ELF-1 (cell line): Measurements from ENCODE around the gene MSTO1.
"Not testable (repeated sequence)": the region's sequence is repeated elsewhere in the genome, so short reads cannot be mapped to it uniquely, and the experiment has no call there.

Experiments used
- DNase-seq: peaks from one replicate; pipeline ENCODE4 v3.0.0-alpha.2; 2016; ENCODE audit warnings: low read depth, low spot score

Gene MSTO1

DNA sequence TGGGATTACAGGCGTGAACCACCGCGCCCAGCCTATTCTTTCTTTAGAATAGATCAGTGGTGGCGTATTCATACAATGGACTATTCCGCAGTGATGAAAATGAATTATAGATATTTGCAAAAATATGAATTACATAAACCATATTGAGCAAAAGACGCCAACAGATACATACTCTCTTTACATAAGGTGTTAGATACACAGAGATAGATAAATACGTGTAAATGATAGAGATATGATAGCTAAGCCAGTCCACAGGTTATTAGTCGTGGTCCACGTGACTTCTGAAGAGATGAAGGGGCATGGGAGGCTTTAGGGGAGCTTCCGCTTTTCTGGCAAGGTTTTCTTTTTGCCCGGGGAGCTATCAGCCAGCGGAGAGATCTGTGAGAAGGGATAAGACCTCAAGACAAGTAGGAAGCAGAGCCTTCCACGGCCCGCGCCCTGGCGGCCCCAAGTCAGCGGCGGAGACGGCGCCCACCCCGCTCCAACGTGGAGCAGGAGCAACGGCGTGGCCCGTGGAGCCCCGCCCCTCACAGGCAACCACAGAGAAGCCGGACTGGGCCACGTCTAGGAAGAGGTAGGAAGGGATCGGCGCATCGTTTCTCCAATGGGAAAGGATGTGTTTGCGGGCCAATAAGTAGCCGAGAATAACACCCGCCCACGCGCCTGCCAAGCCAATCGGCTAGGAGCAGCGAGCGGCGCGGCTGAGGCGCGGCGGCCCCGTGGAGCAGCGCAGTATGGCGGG lies at the start of gene MSTO1:
Gene MSTO1 (plus strand): TSS at position 704 of the 742 bp plus-strand sequence. CDS start 31 bp downstream, at position 735.
- DNase-seq = peak; percentile 98

DNA sequence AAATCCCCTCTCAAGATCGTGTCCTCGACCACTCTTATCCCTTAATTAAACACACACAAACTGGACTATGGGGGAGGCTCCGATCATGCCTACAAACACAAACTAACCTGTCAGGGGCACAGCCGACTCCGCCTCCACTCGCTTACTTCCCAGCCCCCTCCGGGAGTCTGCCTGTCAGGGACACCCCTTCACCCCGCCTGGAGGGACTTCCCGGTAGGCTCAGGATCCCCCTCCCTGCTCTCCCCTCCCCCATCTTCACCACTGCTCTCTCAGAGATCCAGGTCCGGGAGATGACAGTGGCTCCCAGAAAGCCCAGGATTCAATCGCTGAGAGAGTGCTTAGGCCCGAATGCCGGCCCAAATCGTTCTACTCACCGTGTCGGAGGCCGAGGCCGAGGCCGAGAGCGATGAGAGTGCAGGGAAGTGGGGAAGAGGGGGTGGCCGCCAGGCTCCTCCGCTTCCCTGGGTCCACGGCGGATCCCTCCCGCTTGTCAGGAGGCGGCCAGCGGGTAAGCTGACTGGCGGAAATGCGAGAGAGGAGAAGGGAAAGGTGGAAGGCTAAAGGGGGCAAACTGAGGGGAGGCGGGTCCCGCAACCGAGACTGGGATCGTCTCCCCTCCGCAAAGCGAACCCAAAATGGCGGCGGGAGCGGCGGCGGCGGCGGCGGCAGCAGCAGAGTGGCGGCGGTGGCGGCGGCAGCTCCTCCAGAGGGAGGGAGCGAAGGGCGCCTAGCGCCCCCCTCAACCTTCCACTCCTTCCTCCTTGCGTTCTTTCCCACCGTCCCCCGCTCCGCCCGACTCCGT lies 48.0 kb upstream of the MSTO1 start:
- not testable (repeated sequence) for DNase-seq

DNA sequence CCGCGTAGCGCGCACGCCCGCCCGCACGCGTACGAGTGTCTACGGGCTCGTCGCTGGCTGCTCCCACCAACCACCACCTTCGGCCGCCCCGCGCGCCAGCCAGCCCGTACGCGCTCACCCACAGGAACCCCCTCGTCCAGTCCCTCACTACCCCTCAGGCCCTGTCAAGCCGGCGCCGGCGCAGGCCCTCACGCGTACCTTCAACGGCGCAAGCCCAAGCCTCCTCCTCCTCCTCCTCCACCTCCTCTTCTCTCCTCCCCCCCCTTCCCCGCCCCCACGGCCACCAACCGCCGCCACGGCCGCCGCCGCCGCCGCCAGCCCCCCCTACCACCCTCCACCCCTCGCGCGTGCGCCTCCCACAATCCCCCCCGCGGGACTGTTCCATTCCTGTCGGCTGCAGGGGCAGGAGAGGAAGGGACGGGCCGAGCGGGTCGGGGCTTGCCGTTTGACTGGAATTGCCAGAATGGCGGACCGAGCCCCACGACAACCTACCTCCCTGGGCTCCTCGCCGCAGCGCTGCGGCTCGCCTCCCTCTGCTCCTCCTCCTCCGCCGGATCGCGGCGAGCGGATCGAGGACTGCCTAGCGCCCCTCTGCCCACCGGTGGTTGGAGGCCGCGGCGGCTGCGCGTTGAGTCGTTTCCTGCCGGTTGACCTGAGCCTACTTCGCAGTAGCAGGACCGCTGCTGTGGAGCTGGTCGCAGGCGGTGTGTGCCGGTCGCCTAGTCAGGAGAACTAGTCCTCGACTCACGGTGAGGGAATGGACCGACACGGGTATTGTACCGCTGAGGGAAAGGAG lies 47.2 kb upstream of the MSTO1 start, which contains the start of gene ASH1L:
Gene ASH1L (minus strand): TSS at position 223 of the 796 bp plus-strand sequence. CDS start 41,284 bp downstream, outside the sequence.
- DNase-seq = peak; percentile 96

DNA sequence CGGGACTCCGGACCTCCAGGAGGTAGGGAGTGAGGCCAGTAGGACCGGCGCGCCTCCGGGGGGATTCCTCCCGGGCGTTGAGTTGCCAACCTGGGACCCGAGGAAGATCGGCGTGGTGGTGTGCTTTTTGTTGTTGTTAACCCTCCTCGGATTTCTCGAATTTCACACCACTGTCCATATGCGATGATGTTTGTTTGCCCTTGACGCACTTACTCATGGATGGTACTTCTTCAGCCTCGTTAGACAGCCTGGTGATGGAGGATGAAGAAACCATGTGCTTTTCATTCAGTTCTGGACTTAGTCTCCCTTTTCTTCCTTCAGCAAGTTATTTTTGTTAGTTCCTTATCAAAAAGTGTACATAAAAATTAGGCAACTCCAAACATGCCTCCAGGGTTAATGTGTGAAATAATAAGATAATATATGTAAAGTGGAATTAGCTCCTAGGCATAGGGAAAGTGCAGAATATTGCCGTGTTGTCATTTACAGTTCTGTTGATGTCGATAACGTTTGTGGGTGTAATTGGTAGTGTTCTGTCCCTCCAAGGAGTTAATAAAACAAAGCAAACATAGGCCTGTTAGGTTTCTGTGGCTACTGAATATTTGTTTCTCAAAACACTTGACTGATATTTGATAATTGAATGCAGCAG lies 46.5 kb upstream of the MSTO1 start:
- not testable (repeated sequence) for DNase-seq

DNA sequence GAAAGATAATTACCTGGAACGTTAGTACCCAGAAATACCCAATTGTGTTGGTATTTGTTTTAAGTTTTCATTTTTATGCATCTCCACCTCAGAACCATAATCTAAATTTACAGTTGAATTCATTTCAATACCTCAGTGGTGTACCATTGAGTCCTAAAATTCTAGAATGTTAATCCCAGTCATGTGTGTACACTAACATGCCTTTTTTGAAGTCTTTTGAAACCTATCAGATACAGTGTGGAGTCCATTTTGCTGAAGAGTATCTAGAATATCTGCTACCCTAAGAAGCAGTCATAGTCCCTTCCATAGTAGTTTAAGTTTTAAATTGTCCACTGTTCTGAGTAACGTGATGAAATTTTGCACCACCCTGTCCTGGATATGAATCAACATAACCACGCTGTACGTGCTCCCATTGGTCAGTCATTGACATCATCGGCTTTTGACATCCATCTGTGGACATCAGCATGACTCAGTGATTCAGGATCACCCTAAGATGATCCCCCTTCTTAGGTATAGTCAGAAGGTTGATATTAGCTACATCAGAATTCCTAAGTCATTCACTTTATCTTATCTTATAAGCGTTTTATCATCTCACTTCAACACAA lies 39.9 kb upstream of the MSTO1 start:
- no peak for DNase-seq

DNA sequence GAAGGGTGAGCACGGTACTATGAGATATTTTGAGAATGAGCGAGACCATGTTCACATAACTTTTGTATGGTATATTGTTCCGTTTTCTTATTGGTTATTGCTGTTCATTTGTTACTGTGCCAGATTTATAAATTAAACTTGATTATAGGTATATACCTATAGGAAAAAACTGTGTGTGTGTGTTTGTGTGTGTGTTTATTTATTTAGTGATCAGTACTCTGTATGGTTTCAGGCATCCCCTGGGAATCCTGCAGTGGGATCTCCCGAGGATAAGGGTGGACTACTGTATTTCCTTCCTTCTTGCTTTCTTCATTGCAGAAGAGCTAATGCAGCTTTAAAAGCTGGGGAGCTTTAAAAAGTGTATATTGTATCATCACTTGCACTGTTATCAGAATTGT lies 39.4 kb upstream of the MSTO1 start:
- DNase-seq = no peak

DNA sequence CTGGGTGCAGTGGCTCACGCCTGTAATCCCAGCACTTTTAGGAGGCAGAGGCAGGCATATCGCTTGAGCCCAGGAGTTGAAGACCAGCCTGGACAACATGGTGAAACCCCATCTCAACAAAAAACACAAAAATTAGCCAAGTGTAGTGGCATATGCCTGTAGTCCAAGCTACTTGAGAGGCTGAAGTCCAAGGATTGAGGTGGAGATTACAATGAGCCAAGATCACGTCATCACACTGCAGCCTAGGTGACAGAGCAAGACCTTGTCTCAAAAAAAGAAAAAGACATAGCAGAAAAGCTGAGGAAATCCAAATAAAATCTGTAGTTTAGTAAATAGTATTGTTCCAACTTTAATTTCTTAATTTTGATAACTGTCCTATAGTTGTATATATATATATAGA lies 35.9 kb upstream of the MSTO1 start:
- no peak for DNase-seq

DNA sequence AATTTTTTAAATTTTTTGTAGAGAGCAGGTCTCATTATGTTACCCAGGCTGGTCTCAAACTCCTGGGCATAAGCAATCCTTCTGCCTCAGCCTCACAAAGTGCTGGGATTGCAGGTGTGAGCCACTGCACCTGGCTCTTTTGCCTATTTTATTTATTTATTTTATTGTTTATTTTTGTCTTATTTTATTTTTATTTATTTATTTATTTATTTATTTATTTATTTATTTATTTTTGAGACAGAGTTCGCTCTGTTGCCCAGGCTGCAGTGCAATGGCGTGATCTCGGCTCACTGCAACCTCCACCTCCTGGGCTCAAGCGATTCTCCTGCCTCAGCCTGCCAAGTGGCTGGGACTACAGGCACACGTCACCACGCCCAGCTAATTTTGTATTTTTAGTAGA lies 34.4 kb upstream of the MSTO1 start:
- not testable (repeated sequence) for DNase-seq

DNA sequence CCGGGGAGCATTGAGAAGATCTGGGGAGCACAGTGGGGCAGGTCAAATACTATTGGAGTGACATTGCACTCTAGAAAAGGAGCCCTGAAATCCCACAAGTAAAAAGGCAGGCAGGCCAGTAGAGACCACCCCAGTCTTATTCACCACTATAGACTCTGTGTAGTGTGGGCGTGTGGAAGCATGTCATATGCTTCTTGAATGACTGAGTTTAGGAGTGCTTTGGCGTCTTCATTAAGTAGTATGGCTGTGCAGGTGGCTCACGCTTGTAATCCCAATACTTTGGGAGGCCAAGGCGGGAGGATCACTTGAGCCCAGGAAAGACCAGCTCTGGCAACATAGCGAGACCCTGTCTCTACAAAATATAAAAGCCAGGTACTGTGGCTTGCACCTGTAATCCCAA lies 26.2 kb upstream of the MSTO1 start:
- DNase-seq = not testable (repeated sequence)

DNA sequence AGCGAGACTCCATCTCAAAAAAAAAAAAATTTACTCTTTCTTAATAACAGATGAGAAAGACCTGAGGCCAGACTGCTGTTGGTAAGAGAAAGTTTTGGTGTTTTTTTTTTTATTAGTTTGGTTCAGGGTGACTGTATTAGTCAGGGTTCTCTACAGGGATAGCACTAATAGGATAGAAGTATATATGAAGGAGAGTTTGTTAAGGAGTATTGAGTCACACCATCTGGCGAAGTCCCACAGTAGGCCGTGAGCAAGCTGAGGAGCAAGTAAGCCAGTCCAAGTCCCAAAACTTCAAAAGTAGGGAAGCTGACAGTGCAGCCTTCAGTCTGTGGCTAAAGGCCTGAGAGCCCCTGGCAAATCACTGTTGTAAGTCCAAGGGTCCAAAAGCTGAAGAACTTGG lies 20.7 kb upstream of the MSTO1 start:
- not testable (repeated sequence) for DNase-seq

DNA sequence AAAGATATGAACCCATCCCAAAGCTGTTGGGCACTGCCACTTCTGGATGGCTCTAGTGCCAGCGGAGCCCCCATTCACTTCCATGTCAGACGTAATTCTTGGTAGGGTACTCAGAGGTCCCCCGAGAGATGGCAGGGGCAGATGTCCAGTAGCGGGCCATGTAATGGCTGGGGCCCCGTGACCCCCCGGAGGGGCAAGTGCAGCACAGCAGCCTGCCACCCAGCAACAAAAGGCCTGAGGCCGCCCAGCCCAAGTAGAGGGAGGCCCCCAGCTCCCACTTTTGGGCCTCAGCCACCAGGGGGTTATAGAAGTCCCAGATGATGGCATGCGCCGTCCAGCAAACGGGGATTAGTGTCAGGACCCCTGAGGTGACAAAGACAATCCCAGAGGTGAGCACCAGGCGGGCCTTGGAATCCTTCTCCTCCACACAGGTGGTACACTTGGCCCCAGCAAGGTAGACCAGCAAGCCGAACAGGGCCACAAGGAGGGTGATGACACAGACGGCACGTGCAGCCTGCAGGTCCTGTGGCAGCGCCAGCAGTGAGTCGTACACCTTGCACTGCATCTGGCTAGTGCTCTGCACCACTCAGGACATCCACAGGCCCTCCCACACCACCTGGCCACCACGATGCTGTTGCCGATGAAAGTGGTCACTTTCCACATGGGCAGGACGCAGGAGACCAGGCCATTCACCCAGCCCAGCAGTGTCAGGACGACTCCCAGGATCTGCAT lies 19.3 kb upstream of the MSTO1 start:
- DNase-seq = not testable (repeated sequence)

DNA sequence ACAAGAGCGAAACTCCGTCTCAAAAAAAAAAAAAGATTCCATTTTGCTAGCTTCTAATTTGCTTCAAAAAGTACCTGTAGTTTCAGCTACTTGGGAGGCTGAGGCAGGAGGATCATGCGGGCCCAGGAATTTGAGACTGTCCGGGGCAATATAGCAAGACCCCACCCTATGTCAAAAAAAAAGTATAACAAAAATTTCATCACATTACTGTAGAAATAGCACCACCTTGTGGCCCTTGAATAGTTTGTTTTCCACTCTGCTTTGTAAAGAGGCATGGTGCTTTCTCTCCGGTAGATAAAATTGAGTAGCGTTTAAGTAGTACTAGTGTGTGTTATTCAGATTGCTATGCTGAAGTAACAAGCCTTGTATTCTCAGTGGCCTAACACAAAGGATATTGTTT lies 18.2 kb upstream of the MSTO1 start:
- peak; percentile 32 for DNase-seq

DNA sequence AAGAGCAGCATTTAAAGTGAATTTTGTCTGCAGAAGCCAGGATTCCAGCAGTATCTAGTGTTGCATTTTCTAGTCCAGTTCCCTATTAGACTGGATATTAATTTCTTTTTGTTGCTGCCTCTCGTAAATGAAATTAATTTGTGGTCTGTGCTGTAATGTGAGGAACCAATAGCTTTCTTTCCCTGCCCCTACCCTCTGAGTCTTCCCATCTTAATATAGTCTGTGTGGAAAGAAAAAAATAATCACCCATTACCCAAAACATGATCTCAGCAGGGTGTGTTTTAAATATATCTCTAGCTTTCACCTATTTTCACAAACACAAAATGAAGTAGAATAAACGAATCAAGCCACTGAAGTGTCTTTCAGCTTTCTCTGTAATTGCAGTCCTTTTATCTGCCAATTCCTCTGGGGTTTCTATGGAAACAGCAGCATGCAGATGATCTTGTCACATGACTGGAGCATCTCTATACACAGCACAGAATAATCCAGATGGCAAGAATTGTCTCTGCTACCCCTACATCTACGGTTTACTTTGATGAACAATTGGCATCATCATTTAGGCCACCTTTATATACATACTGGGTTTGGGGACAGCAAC lies 14.0 kb upstream of the MSTO1 start:
- not testable (repeated sequence) for DNase-seq

DNA sequence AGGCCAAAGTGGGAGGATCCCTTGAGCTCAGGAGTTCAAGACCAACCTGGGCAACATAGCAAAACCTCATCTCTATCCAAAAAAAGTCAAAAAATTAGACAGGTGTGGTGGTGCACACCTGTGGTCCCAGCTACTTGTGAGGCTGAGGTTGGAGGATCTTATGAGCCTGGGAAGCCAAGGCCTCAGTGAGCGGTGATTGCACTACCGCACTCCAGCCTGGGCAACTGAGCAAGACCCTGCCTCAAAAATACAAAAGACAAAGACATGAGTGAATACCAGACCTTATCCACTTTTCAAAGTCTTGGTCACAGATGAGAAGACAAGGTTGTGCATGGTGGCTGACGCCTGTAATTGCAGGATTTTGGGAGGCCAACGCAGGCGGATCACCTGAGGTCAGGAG lies 13.2 kb upstream of the MSTO1 start:
- DNase-seq = no peak

DNA sequence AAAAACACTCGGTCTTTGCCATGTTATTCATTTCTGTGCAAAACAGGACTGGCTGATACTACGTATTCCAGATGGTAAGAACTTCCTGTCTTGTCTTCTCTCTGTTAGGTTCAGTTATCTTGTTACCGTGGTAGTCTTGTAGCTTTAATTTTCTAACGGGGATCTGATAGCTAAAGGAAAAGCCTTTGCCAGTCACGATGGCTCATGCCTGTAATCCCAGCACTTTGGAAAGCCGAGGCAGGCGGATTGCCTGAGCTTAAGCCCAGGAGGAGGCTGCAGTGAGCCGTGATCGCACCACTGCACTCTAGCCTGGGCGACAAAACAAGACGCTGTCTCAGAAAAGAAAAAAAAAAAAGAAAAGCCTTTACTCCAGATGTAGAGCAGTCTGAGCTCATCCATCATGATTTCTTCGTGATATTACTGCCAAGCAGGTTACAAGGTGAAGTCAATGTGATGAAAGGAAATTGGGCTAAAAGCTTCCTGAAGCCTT lies 11.1 kb upstream of the MSTO1 start:
- DNase-seq = peak; percentile 79

DNA sequence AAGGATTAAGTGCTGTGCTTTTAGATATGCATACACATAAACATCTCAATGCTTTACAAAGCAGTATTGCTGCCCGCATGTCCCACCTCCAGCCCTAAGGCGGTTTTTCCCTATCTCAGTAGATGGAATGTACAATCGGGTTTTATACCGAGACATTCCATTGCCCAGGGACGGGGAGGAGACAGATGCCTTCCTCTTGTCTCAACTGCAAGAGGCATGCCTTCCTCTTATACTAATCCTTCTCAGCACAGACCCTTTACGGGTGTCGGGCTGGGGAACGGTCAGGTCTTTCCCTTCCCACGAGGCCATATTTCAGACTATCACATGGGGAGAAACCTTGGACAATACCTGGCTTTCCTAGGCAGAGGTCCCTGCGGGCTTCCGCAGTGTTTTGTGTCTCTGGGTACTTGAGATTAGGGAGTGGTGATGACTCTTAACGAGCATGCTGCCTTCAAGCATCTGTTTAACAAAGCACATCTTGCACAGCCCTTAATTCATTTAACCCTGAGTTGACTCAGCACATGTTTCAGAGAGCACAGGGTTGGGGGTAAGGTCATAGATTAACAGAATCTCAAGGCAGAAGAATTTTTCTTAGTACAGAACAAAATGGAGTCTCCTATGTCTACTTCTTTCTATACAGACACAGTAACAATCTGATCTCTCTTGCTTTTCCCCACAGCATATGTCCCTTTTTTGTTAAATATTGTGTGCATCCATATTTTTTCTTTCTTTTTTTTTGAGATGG lies 10.0 kb upstream of the MSTO1 start:
- not testable (repeated sequence) for DNase-seq

DNA sequence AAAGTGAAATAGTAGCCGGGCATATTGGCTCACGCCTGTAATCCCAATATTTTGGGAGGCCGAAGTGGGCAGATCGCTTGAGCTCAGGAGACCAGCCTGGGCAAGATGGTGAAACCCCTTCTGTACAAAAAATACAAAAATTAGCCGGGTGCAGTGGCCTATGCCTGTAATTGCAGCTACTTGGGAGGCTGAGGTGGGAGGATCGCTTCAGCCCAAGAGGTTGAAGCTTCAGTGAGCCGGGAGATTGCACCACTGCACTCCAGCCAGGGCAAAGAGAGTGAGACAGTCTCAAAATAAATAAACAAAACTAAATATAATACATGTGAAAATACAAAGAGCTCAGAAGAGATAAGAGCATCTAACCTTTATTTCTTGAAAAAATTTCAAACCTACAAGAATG lies 2.3 kb upstream of the MSTO1 start:
- no peak for DNase-seq

DNA sequence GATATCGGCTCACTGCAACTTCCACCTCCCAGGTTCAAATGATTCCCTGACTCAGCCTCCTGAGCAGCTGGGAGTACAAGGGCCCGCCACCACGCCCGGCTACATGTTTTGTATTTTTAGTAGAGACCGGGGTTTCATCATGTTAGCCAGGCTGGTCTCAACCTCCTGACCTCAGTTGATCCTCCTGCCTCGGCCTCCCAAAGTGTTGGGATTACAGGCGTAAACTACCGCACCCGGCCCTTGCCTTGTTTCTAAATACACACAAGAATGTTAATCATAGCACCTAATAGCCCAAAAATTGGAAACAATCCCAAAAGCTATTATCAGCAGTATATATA lies 1.2 kb upstream of the MSTO1 start:
- no peak for DNase-seq

DNA sequence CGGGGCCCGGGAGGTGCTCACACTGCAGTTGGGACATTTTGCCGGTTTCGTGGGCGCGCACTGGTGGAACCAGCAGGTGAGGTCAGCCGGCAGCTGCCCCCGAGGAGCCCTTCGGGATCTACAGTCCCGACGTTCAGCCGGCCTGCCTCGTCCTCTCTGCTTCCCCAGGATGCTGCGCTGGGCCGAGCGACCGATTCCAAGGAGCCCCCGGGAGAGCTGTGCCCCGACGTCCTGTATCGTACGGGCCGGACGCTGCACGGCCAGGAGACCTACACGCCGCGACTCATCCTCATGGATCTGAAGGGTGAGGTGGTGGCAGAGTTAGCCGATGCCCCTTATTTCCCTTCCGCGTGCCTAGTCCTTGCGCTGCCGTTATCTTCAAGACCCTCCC lies 234 bp downstream of the MSTO1 start:
- DNase-seq = not testable (repeated sequence)
